Fibroblast of mammary gland (primary cell): ENCODE measurements around the gene DARS2.

Experiments
- DNase-seq: peaks from one replicate; pipeline ENCODE4 v3.0.0-alpha.2; 2010; ENCODE audit warnings: low read depth
- H3K4me3 ChIP-seq: 2 replicates; pipeline ENCODE4 v1.5.1; 2011; ENCODE audit warnings: low read depth, mild to moderate bottlenecking, low read length, moderate library complexity; ENCODE audit not compliant: control insufficient read depth
- CTCF ChIP-seq: conservative IDR thresholded peaks from 2 replicates; pipeline ENCODE4 v1.5.1; 2011; ENCODE audit warnings: low read depth, low read length, inconsistent platforms; ENCODE audit not compliant: control insufficient read depth, insufficient read depth

Gene DARS2

DNA sequence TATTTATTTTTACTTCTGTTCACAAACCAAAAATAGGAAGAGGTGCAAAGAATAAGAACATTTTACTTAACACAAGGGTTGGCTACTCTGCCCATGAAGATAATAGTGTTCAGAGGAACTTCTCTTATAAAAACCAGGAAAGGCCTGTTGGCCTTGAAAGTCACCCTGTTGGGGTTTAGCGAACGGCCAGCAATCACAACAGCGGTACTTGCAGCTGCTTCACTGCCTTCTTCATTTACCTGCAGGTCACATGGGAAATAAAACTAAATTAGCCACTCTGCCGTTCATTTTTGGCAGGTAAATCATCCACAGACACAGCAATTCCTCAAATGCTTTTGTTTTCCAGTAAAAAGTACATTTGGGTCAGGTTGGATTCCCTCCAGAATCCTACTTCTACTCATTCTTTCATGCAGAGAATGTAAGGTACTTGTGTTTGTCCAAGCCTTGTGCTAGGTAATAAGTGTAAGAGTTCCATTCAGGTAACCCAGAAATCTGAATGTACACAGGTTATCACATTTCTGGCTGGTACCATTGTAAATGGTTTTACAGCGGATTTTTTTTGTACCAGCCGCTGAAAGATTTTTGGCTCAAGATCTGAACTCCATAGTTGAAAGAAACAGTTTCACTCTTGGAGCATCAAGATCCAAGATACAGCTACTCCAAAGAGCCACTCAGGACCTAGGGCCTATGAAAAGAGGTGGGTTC, 79.5 kb downstream of the DARS2 start:
- no peak for DNase-seq
- no peak for TF ChIP-seq CTCF
- H3K4me3 ChIP-seq: no peak overlapping the region
